Measurements from ENCODE around the gene VEGFC.

- TF ChIP-seq POLR2A (IDR thresholded peaks at IDR 0.05) (no peak), CTCF (IDR thresholded peaks at IDR 0.05) (no peak)
These were observed 32.3 kb downstream of the VEGFC start for GRCh38 chr4:176760471-176760870.
